Measurements from ENCODE around the gene PIK3AP1.
A peak's percentile ranks its signal among the peaks of the same experiment; 100 is the strongest.

PIK3AP1 gene

DNA sequence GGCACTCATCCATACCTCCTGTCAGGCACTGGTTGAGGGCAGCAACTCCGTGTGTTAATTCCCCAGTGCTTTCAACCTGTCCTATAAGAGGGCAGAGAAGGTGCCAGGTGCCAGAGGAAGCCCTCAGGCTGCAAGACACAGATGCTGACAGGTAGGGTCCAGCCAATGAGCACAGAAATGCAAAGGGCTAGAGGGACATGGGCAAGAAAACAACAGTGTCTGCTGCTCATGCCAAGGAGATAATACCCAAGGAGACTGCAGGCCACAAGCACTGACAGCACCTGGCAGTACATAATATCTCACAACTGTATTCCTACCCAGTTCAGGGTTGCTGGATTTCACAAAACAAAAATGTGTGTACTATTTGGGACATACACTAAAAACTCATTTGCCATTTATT is 95.1 kb downstream of the PIK3AP1 start:
- in situ Hi-C loops (cut with HindIII; ENCODE audit: low sequenced_read_pairs) = no loop called here
- no peak overlapping the region for H3K4me3 ChIP-seq (ENCODE audit: low read depth, low read length)
- DNase-seq (ENCODE audit: low read depth) = no peak
- TF ChIP-seq, protein P1, sequence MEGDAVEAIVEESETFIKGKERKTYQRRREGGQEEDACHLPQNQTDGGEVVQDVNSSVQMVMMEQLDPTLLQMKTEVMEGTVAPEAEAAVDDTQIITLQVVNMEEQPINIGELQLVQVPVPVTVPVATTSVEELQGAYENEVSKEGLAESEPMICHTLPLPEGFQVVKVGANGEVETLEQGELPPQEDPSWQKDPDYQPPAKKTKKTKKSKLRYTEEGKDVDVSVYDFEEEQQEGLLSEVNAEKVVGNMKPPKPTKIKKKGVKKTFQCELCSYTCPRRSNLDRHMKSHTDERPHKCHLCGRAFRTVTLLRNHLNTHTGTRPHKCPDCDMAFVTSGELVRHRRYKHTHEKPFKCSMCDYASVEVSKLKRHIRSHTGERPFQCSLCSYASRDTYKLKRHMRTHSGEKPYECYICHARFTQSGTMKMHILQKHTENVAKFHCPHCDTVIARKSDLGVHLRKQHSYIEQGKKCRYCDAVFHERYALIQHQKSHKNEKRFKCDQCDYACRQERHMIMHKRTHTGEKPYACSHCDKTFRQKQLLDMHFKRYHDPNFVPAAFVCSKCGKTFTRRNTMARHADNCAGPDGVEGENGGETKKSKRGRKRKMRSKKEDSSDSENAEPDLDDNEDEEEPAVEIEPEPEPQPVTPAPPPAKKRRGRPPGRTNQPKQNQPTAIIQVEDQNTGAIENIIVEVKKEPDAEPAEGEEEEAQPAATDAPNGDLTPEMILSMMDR (IDR thresholded peaks at IDR 0.05; ENCODE audit: low read depth, low read length, missing control alignments) = no peak

DNA sequence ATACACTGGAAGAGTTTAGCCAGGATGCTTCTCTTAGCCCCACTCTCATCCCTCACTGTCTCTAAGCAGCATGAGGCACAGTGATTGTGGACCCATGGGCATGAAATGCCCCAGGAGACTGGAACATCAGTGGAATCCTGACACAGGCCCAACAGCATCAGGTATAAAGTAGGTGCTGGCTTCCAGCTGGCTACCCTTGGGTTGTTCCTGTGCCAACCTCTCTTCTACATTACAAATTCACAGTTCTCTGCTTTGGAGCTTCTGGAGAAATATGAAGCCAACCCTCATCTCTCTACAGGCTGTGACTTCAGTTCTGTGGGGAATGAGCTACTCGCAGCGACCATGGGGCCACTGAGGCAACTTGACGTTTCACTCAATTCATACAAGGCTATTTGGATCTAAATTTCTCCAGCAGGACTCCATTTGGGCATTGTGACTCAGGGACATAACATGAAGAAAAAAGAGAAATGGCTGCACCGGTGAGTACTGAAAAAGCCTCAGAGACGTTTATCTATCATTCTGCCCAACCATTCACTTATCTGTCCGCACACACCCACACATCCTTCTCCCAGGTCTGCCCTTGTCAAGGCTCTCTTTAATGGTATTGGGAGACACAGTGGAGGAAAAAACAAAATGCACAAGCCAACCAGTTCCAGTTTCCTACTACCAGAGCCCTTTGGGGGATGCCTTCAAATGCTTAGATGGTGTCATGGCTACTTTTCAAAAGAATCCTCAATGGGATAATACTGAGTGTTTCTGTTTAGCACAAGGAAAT is 98.1 kb downstream of the PIK3AP1 start:
- DNase-seq (ENCODE audit: low read depth) = no peak
- TF ChIP-seq, protein P1 (IDR thresholded peaks at IDR 0.05; ENCODE audit: low read depth, low read length, missing control alignments) = no peak
- in situ Hi-C loops (cut with HindIII; ENCODE audit: low sequenced_read_pairs) = no loop called here
- no peak overlapping the region for H3K4me3 ChIP-seq (ENCODE audit: low read depth, low read length)

DNA sequence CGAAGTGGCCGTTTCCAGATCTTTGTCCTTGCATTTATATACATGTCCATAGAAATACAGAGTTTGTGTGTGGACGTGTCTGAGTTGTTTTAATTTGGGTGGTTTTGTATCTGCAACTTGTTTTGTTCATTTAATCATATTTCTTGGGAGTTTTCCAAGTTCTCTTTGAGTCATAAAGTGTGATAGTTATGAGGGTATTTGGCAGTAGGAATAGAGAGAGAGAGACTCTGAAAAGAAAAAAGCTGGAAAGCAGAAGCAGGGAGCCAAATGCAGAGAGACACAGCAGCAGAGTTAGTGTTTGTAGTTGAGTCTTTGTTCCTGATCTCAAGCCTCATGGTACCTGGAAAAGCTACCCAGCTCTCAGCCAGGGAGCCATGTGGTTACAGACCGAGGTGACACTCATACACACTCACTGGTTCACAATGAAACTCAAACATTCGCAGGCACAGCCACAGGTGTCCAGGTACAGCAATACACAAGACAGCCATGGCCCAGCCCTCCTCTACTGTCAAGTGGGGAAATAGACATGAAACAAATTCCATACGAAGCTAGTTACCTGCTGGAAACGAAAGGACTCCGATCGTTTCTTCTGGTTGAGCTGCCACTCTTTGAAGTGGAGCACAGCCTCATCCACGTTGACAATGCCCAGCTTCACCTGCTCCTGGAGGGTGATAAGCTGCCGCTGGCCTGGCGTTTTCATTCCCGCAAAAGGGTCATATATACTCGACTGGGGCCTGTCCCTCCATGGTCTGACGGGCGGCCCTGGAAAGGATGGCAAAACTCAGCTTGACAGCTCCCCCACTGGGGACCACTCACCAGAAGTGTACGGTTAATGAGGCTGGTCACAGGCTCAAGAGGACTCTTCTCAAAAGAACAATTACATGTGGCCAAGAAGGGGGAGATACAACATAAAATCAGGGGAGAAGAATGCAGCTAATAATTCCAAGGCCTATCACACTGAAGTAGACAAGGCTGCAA is 100.2 kb downstream of the PIK3AP1 start:
- in situ Hi-C loops (cut with HindIII; ENCODE audit: low sequenced_read_pairs) = no loop called here
- TF ChIP-seq, protein P1 (IDR thresholded peaks at IDR 0.05; ENCODE audit: low read depth, low read length, missing control alignments) = no peak
- H3K4me3 ChIP-seq (ENCODE audit: low read depth, low read length) = no peak overlapping the region
- no peak for DNase-seq (ENCODE audit: low read depth)

DNA sequence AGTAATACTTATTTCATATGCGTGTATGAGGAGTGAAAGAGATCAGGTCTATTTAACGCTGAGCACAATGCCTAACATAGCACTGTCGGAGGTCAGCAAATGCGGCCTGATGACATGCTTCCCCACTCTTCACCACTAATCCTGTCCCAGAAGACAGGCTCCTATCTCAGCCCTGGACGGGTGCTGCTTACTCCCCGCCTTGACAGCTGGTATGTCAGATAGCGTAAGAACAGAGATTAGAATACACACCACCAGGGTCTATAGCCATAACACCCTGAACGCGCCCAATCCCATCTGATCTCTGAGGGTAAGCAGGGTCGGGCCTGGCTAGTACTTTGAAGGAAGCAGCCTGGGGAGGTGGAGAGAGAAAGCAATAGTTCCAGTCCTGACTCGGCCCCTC is 101.2 kb downstream of the PIK3AP1 start:
- TF ChIP-seq, protein P1 (IDR thresholded peaks at IDR 0.05; ENCODE audit: low read depth, low read length, missing control alignments) = no peak
- H3K4me3 ChIP-seq (ENCODE audit: low read depth, low read length) = no peak overlapping the region
- in situ Hi-C loops (cut with HindIII; ENCODE audit: low sequenced_read_pairs) = no loop called here
- no peak for DNase-seq (ENCODE audit: low read depth)

DNA sequence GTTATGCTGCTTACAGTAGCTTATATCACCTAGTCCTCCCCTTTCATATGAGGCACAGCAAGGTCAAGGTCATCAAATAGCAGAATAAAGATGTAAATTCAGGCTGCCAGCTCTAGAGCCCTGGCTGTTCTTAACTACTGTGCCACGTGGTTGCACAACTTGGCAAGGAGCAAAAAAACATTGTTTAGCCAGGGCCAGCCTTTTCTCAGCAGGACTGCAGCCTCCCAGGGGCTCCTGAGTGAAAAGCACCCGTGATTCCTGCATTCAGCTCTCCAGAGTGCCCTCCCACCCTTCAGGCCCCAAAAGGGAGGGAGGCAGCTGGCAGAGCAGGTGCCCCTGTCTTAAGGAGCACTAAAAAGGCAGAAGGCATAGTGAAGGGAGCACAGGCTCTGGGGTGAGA is 101.7 kb downstream of the PIK3AP1 start:
- in situ Hi-C loops (cut with HindIII; ENCODE audit: low sequenced_read_pairs) = no loop called here
- no peak overlapping the region for H3K4me3 ChIP-seq (ENCODE audit: low read depth, low read length)
- peak; percentile 6 for DNase-seq (ENCODE audit: low read depth)
- TF ChIP-seq, protein P1 (IDR thresholded peaks at IDR 0.05; ENCODE audit: low read depth, low read length, missing control alignments) = no peak

DNA sequence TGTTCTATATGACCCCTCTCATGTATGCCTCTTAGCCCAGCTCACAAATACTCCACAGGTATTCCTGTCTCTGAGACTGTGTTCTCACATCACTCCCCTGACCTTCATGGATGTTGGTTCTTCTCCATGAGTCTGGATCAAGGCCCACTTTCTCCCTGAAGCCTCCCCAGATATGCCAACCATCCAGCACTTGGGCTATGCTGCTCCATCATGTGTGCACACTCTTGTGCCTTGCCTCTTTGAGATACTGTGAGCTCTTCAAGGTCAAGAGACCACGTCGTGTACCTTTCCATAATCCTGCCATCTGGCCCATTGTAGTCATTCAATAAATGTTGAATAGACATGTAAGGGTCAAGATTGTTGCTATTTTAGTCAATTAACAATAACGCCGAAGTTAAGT is 103.4 kb downstream of the PIK3AP1 start:
- in situ Hi-C loops (cut with HindIII; ENCODE audit: low sequenced_read_pairs) = no loop called here
- TF ChIP-seq, protein P1 (IDR thresholded peaks at IDR 0.05; ENCODE audit: low read depth, low read length, missing control alignments) = no peak
- H3K4me3 ChIP-seq (ENCODE audit: low read depth, low read length) = no peak overlapping the region
- DNase-seq (ENCODE audit: low read depth) = no peak

Data from astrocyte of the cerebellum (primary cell).